GM10847 (cell line): Measurements from ENCODE around the gene SNX18.

ENCODE experiments used
- POLR2A ChIP-seq: IDR thresholded peaks from 2 replicates; pipeline ENCODE4 v1.6.1; 2011; ENCODE audit not compliant: insufficient read length; ENCODE audit errors: extremely low read depth

SNX18 gene

GRCh38 chr5:54556141-54556540 lies 38.6 kb downstream of the SNX18 start:
- no peak for TF ChIP-seq POLR2A

- TF ChIP-seq POLR2A: no peak
These were observed 40.8 kb downstream of the SNX18 start for GRCh38 chr5:54558362-54558761.

DNA sequence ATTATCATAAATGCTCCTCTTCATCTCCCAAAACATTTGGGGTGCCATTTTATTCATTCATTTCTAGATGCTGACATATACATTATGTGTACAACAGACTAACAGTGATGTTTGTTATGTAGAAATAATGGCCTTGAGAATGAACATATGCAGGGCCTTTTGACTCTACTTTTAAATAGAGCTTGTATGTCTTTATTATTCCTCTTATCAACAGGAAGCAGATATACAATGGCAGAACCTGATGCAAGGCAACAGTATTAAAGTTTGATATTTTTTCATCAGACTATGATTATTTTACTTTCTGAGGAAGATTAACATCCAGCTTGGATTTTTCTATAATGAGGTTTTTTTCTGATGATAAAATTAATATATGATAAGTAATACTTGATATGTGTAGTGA lies 44.1 kb downstream of the SNX18 start:
- no peak for TF ChIP-seq POLR2A

- TF ChIP-seq POLR2A: no peak
These were observed 45.7 kb downstream of the SNX18 start for GRCh38 chr5:54563083-54563761.

GRCh38 chr5:54567996-54568395 lies 50.4 kb downstream of the SNX18 start:
- no peak for TF ChIP-seq POLR2A

- TF ChIP-seq POLR2A: no peak
These were observed 53.4 kb downstream of the SNX18 start for GRCh38 chr5:54570916-54571315.

DNA sequence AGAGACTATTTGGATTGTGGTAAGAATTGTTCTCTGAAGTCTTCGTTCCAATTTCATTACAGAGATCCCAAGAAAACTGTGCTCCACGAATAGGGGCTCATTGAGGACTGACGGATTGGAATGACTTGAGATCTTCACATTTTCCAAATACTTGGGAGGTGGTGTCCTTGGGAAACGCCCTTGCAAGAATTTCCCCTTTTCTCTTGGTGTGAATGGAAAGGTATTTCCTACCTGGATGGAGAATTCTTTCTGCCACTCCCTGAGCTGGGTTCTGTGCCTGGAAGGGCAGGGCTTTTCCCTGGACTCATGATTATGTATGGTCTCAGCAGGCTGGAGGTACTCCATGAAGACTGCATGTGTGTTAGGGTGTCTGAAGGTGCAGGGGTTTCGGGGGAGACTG lies 53.9 kb downstream of the SNX18 start:
- TF ChIP-seq POLR2A: no peak

DNA sequence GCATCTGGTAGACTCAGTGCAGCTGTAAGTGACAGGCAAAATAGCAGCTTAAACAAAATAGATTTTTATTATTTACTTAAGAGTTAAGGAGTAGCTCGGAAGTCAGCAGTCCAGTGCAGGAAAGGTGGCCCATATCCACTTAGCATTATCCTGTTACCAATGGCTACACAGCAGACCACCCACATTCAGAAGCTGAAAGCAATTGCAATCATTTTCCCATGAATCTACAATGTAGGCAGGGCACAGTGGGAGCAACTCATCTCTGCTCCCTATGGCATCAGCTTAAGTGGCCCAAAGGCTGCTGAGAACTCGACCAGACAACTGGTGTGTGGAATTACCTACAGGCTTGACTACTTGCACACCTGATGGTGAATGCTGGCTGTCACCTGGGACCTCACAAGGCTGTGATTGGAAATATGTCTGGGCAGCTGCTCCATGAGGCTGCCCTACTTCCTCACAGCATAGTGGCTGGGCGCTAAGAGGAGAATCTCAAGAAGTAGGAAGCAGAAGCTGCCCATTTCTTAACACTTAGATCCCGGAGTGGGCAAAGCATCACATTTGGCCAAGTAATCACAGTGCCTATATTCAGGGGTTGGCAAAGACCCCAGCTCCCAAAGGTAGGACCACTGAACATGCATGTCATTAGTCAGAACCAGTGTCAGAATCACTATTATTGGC lies 56.4 kb downstream of the SNX18 start:
- TF ChIP-seq POLR2A: no peak

DNA sequence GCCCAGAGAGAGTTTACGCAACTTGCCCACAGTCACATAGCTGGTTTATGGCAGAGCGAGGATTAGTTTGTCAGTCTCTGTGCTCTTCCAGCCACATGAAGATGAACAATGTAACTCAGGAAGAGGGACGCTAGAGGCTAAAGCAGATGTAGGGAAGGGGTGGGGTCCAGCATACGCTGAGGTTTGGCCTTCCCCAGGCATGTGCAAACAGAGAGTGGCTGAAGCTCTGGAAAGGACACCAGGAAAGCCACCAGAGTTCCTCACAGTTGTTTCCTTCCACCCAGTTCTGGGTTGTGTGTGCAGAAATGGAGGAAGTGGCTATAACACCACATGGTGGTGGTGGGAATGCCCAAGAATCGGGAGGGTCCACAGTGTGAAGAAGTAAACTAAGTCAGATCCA lies 60.0 kb downstream of the SNX18 start:
- TF ChIP-seq POLR2A: no peak

DNA sequence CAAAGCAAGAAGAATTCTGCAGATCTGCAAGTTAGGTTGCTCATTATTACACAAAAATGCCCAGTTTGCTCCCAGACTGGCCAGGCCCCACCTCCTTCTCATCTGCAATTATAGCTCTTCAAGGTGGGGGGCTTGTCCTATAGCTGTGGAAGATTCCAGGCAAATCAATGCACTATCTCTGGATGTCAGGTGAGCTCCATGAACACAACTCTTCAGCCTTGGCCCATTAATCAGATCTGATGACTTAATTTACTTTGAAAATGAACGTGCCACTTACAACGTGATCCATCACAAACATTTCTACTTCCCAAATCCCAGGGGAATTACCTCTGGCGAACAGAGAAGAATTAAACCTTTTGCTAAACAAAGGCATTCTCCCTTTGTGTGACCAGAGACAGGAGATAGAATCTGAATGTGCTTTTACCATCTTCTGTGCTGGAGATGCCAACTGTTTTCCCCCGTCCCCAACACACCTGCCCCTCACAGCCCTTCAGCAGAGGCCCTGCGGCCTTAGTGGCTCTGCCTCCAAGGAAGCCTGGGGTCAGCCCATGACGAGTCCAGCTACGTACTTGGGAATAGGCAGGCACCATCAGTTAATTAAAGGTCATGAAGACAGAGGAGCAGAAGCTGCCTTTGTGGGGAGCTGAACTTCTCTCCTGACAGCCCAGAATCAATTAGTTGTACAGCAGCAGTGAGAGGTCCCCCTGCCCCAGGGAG lies 60.5 kb downstream of the SNX18 start:
- no peak for TF ChIP-seq POLR2A

GRCh38 chr5:54579591-54580295 lies 62.2 kb downstream of the SNX18 start:
- TF ChIP-seq POLR2A: no peak

DNA sequence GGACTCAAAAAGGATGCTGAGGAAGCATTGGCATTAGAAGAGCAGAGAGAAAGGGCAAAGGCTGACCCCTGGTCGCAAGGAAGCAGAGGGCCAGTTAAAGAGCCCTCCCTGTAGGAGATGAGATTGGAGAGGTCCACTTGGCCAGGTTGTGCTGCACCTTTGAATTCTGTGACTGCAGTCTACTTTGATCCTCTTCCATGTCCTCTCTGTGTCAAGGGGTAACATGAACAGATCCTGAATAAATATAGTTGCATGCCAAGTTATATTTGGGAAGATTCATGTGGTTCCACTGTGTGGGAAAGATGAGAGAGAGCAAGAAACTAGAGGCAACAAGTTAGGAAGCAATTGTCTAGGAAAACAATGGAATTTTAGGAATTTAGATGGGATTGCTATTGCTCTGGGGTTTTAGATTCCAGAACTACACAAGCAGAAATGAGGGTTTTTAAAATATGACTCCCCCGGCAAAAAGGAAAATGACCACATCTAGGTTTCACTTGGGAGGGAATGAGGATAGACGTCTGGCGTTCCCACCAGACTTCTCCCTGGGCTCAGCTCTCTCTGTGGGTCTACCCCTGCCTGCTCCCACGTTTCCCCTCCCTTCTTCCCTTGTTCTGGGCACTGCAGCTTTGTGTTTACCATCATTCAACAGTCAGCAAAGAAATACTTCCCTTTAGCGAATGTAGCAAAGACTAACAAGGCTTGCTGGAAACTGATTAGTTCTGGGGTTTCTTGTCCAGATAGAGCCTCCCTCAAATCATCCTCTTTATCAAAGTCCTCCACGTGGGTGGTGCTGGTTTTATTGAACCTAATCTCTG lies 63.6 kb downstream of the SNX18 start:
- TF ChIP-seq POLR2A: no peak

DNA sequence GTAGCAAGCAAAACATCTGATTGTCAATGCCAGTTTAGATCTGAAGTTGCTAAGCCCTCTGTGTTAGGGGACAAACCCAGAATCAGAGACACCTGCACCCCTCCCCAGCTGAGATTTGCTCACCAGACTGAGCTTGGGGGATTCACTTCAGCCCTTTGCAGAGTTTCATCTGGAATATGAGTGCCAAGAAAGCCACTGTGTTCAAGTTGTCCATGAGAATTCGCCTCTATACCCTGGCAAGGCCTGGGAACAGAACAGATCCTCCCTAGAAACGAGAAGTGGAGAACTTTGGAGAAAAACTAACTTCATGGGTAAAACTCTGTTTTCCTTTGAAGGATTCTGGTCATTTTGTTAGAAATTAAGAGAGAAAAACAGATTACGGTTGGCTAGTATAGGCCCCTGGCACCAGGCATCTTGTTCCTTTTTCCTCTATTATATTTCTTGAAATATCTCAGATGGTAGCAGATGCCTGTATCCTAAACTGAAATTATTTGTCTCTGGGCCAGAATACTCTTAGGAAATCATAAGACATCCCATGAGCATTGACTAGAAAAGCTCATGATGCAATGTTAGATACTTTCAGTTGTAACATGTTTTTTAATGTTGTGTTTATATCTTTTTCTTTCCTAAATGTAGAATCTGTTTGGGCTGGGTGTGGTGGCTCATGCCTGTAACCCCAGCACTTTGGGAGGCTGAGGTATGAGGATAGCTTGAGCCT lies 64.4 kb downstream of the SNX18 start:
- TF ChIP-seq POLR2A: no peak

DNA sequence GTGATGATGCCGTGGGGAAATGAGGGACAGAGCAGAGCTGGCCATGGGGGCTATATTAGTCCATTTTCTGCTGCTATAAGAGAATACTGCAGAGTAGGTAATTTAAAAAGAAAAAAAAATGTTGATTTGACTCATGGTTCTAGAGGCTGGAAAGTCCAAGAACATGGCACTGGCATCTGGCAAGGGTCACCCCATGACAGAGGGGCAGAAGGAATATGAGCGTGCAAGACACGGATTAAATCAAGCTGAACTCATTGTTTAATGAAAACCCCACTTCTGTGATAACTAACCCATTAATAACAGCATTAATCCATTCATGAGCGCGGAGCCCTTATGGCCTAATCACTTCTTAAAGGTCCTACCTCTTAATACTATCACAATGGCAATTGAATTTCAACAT lies 68.8 kb downstream of the SNX18 start:
- no peak for TF ChIP-seq POLR2A
